Iris pigment epithelial cell (primary cell): ENCODE measurements around the gene CD200R1L.

Experiments used
- DNase-seq: peaks from one replicate; pipeline ENCODE4 v3.0.0-alpha.2; 2011; ENCODE audit warnings: low read depth

The CD200R1L gene

DNA sequence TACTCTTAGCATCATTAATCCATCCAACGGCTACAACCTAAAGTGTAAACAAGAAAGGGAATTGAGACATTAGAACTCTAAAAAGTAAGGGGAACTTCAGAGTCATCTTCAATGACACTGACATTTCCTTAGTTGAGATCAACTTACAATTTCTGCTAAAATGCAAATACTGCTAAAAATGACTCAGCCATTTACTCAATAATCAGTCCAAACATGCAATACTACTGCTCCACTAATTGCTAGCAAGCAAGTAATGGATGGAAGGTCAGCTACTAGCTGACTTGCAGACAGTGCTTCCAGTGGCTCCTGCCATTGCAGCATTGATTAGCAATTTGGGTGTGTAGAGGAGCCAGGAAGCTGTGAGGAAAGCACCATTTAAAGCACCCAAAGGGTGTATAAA, 28.4 kb downstream of the CD200R1L start:
- DNase-seq: peak; percentile 62

DNA sequence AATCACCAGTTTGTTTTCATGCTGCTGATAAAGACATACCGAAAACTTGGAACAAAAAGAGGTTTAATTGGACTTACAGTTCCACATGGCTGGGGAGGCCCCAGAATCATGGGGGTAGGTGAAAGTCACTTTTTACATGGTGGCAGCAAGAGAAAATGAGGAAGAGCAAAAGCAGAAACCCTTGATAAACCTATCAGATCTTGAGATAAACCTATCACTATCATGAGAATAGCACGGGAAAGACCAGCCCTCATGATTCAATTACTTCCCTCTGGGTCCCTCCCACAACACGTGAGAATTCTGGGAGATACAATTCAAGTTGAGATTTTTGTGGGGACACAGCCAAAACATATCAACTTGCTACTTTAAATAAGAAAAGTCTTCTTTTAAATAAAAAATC, 28.9 kb downstream of the CD200R1L start:
- no peak for DNase-seq

DNA sequence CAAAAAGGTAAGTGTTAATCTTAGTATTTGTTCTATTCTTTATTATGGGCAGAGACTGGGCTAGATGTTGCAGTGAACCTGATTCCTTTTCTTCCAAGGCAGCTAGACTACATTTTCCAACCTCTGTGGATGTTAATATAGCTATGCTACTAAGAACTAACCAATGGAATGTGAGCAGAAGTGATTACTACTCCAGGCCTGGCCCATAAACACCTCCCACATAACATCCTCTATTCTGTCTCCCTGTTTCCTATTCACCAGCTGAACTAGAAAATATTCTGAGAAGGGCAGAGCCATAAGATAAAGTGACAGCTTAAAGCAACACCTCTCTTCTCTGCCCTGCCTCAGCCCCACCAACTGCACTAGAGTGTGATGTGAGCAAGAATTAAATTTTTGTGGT, 29.4 kb downstream of the CD200R1L start:
- peak; percentile 33 for DNase-seq

DNA sequence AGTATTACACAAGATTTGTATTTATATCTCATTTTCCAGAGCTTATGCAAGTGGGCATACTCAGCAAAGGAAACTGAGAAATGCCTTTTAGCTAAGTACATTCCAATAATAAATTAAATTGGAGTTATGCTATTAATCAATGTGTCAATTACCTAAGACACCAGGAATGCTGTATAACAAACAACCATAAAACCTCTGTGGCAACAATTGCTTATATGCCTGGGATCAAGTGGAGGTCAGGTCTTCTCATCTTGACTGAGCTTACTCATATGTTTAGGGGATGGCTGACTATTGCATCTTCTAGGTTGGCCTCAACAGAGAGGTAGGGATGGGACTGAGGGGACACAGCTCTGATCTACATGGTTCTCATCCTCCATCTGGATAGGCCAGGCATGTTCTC, 30.7 kb downstream of the CD200R1L start:
- peak; percentile 60 for DNase-seq

DNA sequence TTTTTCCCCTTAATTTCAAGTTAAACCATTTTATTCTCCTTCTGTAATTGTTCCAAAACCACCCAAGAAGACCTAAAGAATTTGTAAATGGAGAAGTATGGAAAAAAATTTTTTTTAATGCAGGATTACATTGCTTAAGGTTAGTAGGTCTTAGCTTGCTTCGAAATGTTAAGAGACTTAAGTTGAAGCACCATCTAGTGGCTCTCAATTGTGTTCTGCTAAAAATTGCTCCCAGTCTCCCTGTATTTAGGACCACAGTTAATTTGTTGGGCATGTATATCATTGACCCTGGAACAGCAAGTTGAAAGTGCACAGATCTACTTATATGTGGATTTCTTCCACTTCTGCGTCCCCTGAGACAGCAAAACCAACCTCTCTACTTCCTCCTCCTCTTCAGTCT, 32.4 kb downstream of the CD200R1L start:
- DNase-seq: peak; percentile 87

DNA sequence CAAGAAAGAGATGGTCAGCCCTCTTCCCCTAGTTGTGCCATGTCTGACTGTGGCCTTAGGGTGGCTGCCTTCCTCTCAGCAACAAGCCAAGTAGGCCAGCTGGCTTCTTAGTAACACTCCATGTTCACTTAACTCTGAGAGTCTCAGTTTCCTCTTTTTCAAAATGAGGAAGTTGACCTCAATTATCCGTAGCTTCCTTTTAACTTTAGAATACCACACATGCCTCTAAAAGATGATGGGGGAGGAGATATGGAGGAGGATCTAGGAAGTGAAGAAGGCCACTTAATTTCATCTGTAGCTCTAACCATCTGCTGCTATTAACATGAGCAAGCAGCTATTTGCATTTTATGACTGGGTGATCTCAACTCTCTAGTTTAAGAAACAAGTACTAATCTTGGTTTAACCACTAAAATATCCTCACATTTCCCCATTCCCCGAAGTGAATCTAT, 32.9 kb downstream of the CD200R1L start:
- DNase-seq: peak; percentile 59

DNA sequence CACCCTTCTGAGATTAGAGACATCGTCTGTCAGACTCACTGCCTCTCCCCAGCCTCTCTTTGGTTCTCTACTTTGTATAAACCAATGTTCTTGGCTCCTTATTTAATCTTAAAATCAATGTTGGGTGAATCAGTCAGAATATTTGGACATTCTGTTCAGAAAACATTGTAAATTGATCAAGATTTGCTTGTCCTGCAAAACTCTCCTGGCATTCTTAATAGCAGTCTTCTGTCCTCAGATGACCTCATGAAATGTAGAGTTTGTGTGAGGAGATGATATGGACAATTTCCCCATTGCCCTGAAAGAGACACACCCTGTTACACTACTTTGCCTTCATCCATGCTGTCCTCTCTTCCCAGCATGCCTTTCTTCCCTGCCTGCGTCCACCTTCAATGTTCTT, 33.6 kb downstream of the CD200R1L start:
- DNase-seq: peak; percentile 3

DNA sequence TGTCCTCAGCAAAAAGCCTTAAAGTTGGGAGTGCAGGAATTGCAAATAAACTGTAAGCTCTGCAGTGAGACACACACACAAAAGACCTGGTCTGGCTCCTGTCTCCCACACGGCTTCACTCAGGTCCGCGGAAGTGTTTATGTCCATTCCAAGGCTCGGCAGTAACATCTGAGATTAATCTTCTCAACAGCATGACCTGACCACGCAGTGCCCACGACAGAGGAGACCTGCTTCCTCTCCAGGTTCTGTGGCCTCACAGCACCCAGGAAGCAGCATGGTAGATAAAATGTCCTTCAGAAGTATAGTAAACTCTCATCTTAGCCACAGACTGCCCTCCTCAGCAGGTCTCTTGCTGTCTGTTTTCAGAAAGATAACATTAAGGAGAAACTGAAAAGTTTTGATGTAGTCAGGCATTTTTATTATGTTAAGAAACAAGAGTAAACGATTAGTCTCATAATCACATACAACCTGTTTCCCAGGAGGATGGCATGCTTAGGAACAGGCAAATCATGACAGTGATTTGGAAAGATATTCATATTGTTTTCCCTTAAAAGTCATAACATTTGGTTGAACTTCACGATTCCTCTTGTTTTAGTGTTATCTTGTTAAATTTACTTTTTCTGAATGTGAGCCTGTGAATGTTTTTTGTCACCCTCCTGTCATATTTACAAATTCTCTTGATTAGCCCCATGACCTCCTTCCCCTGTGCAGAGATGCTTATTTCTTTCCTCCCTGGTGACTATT, 34.6 kb downstream of the CD200R1L start:
- no peak for DNase-seq

DNA sequence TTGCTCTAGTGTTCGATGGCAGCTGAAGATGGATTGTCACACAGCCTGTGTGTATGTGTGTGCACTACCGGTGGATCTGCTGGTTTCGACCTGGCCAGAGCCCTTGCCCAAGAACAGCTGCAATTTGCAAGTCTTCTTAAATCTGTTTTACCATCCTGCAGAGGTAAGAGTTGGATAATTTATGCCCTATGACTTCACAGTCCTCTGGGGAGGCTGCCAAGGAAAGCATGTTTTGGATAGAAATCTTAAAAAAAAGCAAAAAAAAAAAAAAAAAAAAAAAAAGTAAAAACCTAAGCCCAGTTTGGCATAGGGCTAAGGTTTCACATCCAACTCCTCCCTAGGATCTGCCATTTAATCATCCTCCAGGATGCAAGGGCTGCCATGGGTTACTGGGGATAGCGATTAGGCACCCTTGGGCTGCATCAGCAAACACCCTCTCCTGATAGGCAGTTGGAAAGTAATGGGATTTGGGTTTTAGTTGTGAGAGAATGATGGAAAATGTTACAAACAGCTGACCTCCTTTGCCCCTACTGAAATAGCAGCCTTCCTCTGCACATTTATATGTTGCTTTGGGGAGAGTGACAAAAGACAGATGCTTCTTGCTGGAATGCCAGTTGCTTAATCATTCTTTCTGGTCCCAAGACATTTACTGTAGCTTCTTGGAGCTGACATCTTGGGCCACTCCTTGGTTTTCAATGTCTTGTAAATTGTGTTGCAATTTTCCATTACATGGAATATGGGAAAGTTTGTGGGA, 35.4 kb downstream of the CD200R1L start:
- DNase-seq: peak; percentile 58

DNA sequence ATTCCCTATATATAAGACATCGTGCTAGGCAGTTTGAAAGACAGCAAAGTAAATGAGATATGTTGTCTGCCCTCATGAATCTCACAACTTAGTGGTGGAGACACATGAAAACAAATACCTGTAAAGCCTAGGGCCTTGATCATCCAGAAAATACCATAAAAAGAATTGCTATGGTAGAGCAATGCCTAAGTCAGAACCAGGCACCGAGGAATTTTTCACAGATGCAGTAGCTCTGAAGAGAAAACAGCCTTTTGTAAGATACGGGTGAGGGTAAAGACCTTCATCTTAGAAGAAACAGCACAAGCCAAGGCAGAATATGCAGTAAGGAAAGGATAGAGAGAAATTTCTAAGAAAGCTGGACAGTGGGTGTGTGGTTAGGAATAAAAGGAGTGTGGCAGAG, 36.1 kb downstream of the CD200R1L start:
- no peak for DNase-seq

DNA sequence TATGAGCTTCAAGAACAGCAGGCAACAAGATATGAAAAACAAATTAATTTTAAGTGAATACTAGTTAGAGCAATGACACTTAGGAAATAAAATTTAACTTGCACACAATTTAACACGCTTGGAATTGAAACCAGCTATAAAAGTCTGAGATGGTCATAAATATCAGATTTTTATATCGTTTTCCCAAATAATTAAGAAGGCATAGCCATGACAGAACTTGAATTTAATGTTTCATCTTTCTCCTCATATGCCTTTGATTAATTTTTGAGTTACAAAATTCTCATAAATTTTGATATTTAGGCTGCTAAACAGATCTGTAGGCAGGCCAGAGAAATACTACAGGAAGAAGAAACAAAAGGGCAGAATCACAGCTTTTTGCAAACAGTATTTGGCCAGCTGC, 38.5 kb downstream of the CD200R1L start:
- DNase-seq: no peak

DNA sequence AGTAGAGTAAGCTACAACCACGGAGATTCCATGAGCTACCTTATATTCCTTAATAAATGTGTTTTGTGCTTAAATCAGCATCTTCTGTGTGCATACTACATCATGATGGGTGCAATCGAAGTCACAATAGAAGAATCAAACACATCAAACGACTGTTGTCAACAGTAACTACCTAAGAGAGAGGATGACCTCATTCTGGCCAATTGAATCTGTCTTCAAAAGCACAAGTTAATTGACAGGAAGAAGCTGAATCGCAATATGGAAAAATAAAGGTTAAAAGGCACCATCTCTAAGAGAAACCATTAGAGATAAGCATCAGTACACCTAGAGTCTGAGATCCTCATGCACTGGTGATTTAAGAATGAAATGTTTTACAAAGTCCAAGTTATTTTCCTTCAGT, 39.0 kb downstream of the CD200R1L start:
- DNase-seq: no peak

DNA sequence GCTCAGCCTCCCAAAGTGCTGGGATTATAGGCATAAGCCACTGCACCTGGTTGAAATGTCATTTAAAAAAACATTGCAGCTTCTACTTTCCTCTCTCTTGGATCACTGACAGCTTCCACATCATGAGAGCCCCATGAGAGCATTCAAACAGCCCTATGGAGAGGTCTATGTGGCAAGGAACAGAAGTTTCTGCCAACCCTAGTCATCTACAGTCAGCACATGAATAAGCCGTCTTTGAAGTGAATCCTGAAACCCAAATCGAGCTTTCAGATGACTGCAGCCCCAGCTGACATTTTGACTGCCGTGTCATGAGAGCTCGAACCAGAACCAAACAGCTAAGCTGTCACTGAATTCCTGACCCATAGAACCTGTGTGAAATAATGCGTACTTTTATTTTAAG, 39.8 kb downstream of the CD200R1L start:
- DNase-seq: no peak

DNA sequence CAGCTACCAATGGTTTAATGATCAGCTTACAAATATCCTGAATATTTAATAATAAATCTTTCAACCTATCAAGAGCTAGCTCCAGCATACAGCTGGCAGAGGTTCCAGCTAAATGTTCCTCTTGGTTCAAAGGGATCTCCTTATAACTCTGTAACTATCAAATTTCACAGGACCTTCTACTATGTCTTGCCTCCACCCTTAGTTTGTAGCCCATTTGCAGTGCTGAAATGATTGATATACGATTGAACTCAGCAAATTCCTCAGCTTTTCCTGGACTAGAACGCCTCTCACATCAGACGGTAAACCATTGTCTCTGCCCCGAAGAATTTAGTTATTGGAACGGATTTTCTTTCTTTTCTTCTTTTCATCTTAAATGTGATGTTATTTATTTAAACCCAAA, 41.5 kb downstream of the CD200R1L start:
- no peak for DNase-seq

DNA sequence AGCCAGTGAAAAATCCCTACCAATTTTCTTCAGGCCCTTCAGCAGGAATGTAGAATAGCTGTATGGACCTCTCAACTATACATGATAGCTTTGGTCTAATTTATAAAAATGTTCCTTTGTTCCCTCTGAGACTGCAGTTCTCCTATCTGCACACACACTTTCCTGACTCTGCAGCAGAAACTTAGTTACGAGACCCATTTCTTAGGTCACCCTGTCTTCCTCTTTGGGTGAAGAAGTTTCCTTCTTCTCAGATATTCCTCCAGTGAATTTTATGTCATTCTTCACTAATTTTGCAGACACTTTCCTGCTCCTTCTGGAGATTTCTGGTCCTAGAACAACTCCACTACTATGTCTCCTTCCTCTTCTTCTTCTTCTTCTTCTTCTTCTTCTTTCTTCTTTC, 42.6 kb downstream of the CD200R1L start:
- DNase-seq: no peak

DNA sequence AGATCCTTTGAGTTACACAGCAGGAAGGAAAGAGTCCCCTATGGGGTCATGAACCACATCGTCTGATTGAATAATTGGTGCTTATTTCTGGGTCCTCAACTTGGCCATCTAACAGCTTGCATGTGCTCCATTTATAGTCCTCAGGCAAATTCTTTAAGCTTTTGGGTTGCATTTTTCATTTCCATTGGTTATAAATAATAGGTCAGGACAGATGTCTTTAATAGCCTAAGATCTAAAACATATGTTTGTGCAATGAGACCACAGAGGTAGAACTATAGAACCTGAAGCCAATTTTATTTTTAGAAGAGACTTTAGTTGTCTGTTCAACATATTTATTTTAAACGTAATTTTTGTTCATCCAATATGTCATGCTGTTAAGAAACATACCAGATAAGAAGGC, 43.2 kb downstream of the CD200R1L start:
- DNase-seq: no peak

DNA sequence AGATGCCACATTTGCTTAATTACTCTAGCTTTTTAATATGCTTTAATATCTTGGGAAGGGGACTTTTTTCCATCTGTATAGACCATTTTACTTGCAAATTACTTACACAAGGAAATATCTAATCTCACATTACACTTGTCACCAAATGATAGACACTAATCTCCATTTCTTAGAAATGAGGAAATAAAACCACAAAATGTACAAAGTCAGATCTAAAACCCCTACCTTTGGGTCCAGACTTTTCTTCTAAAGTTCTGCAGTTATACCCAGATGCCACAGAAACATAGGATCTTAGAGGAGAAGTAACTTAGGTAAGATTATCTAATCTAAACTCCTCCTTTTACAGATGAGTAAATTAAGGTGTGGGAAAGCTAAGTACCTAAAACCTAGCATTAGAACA, 44.3 kb downstream of the CD200R1L start:
- no peak for DNase-seq

DNA sequence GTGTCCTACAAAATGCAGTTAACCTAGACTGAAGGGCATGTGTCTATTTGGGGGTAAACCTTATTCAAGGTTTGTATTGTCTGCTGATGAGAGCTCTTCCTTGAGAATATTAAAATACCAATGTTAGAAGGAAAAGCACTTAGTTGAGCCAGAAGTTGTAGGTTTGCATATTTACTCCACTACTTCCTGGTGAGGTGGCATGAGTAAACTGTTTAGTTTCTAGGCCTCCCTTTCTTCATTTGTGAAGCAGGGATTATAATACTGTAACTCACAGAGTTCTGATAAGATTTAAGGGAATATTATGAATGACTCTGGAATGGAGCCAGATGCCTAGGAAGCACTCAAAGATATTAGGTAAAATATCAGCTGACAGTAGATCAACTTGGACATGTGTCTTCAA, 46.7 kb downstream of the CD200R1L start:
- DNase-seq: no peak

DNA sequence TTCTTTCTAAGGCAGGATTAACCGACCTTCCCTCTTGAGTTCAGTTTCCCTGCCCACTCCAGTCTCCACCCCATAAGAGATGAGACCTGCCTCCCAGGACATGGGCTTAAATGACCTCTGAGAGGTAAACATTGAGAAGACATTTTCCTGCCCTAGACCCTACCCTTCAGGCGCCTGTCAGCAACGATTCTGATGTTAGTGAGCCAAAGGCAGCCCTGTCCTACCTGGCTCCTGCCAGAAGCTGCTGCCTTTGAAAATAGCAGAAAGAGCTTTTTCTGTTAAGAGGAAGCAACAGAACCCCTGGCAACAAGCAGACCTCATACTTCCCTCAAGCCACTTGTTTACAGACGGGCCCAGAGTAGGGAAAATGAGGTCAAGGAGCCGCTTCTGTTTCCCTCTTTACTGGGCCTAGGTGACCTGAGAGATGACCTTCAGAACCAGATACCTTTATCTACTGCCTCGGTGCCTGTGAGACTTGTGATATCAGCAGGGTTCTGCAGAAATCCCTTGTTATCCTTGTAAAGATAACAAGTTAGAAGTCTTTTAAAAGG, 52.0 kb downstream of the CD200R1L start:
- DNase-seq: no peak

DNA sequence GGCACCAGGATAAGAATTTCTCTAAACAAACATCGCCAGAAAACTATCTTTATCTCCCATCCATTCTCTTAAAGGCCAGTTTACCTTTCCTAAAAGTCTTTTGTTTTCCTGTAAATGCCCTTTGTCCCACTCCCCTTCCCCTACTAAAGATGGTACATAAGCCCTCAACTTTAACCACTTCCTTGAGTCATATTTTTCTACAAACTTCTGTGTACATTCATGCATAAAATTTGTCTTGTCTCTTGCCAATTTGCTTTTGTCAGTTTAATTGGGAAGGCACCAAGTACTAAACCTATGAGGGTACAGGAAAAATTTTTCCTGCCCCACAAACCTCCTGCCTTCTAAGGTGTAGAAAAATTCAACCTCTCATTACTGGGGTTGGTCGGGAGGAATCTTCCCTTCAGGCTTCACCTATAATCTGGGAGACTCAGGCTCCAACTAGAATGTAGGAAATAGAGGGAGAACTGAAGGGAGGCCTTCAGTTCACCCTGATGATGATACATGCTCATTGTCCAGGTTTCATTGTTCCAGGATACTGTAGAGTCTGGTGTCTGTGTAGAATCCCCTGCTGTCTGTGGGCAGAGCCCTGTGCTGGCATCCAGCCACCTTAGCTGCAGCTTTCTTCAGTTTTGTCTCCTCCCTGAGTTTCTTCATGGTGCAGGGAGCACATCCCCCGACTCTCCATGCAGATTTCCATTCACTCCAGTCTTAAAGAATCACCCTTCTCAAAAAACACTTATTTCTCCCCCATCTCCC, 53.2 kb downstream of the CD200R1L start:
- no peak for DNase-seq

DNA sequence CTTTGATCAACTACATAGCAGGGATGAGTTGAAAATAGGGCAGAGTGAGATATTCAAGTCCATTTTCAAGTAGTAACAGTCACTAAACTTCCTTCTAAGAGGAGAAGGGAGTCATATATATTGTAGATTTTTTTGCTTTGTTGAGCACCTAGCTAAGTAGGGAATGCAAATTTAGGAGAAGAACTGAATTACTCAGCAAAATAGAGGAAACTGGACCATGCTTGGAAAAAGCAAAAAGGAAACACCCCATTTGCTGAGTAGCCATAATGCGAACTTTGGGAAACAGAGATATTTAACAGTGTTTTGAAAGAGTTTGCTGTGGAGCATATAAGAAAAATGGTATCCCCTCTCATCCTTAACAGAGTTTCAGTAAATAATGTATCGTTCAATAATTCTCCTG, 54.9 kb downstream of the CD200R1L start:
- DNase-seq: no peak

DNA sequence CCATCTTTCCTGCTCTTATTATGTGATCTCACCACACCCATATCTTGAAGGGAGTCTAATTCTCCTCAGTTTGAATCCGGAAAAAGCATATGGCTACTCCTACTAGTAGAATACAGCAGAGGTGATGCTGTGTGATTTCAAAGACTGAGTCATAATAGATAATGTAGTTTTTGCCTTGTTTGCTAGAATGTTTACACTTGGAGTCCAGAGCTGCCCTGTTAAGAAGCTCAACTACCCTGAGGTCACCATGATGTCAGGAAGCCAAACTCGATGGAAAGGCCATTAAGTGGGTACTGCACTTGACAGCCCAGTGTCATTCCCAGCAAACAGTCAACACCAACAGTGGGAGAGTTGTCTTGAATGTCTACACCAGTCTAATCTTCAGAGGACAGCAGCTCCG, 56.9 kb downstream of the CD200R1L start:
- peak; percentile 42 for DNase-seq
